Fibroblast of the conjunctiva (primary cell): ENCODE measurements around the gene MYO15B.
A peak's percentile ranks its signal among the peaks of the same experiment; 100 is the strongest.
"Not testable (repeated sequence)": the region's sequence is repeated elsewhere in the genome, so short reads cannot be mapped to it uniquely, and the experiment has no call there.

Experiments
- DNase-seq: peaks from one replicate; pipeline ENCODE4 v3.0.0-alpha.2; 2010; ENCODE audit warnings: low read depth

Gene MYO15B

GRCh38 chr17:75576661-75577060 lies 10.9 kb upstream of the MYO15B start:
- DNase-seq, result no peak

GRCh38 chr17:75581121-75581725 lies 6.4 kb upstream of the MYO15B start:
- DNase-seq, result not testable (repeated sequence)

- DNase-seq, result not testable (repeated sequence)
Measured at GRCh38 chr17:75583197-75583596, 4.4 kb upstream of the MYO15B start.

GRCh38 chr17:75584849-75585175 lies 2.8 kb upstream of the MYO15B start:
- no peak for DNase-seq

- no peak for DNase-seq
Measured at GRCh38 chr17:75588596-75589011, 1.0 kb downstream of the MYO15B start.

GRCh38 chr17:75589012-75589918 lies 1.7 kb downstream of the MYO15B start:
- DNase-seq, result peak; percentile 64

GRCh38 chr17:75589919-75590303 lies 2.3 kb downstream of the MYO15B start:
- no peak for DNase-seq

GRCh38 chr17:75590314-75590761 lies 2.7 kb downstream of the MYO15B start:
- no peak for DNase-seq

GRCh38 chr17:75590849-75591721 lies 3.5 kb downstream of the MYO15B start:
- DNase-seq, result no peak

- DNase-seq, result no peak
Measured at GRCh38 chr17:75591722-75592302, 4.2 kb downstream of the MYO15B start.

- no peak for DNase-seq
Measured at GRCh38 chr17:75592348-75593020, 4.9 kb downstream of the MYO15B start.

GRCh38 chr17:75593430-75593829 lies 5.8 kb downstream of the MYO15B start:
- not testable (repeated sequence) for DNase-seq

- no peak for DNase-seq
Measured at GRCh38 chr17:75594499-75595283, 7.1 kb downstream of the MYO15B start.

GRCh38 chr17:75595284-75595919 lies 7.8 kb downstream of the MYO15B start:
- DNase-seq, result no peak

- no peak for DNase-seq
Measured at GRCh38 chr17:75595920-75596313, 8.3 kb downstream of the MYO15B start.

GRCh38 chr17:75596320-75597087 lies 8.9 kb downstream of the MYO15B start:
- DNase-seq, result no peak

GRCh38 chr17:75601057-75601987 lies 13.7 kb downstream of the MYO15B start:
- no peak for DNase-seq

GRCh38 chr17:75602644-75603043 lies 15.0 kb downstream of the MYO15B start:
- no peak for DNase-seq
